ENCODE data around the gene CEP97.
A peak's percentile ranks its signal among the peaks of the same experiment; 100 is the strongest.
"Not testable (repeated sequence)": the region's sequence is repeated elsewhere in the genome, so short reads cannot be mapped to it uniquely, and the experiment has no call there.

Gene CEP97

DNA sequence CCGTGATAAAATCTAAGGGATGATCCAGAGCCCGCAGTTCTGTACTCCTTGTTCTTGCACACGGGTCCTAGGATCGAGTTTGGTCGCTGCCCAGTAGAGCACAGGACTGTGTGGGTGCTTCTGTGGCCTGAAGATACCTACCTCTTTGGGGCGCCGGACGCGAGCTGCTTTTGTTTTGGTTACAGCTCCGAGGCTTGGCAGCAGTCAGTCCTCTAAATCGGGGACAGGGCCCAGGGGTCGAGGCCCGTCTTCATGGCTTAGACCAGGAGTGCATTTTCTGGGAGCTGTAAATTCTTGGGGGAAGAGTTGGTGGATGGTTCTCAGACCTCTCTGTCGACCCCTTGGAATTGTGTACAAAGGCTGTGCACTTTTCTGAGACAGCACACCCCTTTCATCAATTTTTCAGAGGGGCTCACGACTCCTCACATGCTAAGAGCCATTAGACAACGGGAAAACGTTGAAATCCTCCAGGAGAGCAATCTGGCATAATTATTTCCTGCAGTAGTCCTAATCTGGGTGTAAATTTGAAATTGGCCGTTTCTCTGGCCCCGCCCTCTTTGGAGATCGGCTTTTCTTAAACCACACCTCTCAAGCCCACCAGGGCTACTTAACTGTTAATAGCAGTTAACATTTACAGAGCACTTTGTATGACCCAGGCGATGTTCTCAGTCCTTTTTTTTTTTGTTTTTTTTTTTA, 928 bp downstream of the CEP97 start:
- ChIA-PET POLR2A (interaction anchor here (1.3 kb wide), 1 partner anchor 39 kb away, joined by 7 read pairs; the partner anchor contains the start of gene RPL24), CTCF (interaction anchor here (0.9 to 1.6 kb wide), 3 partner anchors 17 to 500 kb away, joined by 3 to 12 read pairs (median 3); no protein-coding TSS in a partner anchor)
- TF ChIP-seq, protein P1, sequence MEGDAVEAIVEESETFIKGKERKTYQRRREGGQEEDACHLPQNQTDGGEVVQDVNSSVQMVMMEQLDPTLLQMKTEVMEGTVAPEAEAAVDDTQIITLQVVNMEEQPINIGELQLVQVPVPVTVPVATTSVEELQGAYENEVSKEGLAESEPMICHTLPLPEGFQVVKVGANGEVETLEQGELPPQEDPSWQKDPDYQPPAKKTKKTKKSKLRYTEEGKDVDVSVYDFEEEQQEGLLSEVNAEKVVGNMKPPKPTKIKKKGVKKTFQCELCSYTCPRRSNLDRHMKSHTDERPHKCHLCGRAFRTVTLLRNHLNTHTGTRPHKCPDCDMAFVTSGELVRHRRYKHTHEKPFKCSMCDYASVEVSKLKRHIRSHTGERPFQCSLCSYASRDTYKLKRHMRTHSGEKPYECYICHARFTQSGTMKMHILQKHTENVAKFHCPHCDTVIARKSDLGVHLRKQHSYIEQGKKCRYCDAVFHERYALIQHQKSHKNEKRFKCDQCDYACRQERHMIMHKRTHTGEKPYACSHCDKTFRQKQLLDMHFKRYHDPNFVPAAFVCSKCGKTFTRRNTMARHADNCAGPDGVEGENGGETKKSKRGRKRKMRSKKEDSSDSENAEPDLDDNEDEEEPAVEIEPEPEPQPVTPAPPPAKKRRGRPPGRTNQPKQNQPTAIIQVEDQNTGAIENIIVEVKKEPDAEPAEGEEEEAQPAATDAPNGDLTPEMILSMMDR (IDR thresholded peaks at IDR 0.05; ENCODE audit: insufficient read depth, low read length, missing control alignments): no peak
- peak overlapping the region; percentile 65 for H3K4me3 ChIP-seq (ENCODE audit: low read depth, low read length)
- no peak for DNase-seq (ENCODE audit: low read depth, low spot score)

DNA sequence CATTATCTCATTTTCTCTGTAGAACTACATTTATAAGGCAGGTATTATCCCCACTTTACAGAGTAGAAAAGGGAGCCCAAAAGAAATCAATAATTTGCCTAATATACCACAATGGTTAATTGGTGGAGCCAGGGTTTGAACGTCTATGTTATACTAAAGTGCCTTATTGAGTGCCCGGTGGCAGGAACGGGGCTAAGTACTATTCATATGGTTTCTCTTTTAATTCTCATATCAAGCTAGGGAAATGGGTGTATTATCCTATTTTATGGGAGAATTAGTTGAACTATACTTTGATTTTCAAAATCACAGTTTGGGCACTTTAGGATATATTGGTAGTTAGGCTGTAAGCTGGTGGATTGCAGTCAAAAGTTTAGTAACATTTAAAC, 1.5 kb downstream of the CEP97 start:
- CTCF ChIA-PET: interaction anchor here (0.9 kb wide), 1 partner anchor 500 kb away, joined by 3 read pairs; no protein-coding TSS in a partner anchor
- peak overlapping the region; percentile 65 for H3K4me3 ChIP-seq (ENCODE audit: low read depth, low read length)
- no peak for DNase-seq (ENCODE audit: low read depth, low spot score)
- POLR2A ChIA-PET: no interaction called here
- TF ChIP-seq, protein P1 (IDR thresholded peaks at IDR 0.05; ENCODE audit: insufficient read depth, low read length, missing control alignments): no peak

DNA sequence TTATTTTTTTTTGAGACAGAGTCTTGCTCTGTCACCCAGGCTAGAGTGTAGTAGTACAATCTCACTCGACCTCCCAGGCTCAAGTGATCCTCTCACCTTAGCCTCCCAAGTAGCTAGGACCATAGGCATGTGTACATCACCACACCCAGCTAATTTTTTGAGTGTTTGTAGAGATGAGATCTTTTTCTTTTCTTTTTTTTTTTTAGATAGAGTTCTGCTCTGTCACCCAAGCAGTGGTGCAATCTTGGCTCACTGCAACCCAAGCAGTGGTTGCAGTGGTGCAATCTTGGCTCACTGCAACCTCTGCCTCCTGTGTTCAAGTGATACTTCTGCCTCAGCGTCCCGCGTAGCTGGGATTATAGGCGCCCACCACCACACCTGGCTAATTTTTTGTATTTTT, 5.2 kb downstream of the CEP97 start:
- no peak overlapping the region for H3K4me3 ChIP-seq (ENCODE audit: low read depth, low read length)
- TF ChIP-seq, protein P1 (IDR thresholded peaks at IDR 0.05; ENCODE audit: insufficient read depth, low read length, missing control alignments): no peak
- ChIA-PET POLR2A (no interaction called here), CTCF (no interaction called here)
- DNase-seq (ENCODE audit: low read depth, low spot score): no peak

DNA sequence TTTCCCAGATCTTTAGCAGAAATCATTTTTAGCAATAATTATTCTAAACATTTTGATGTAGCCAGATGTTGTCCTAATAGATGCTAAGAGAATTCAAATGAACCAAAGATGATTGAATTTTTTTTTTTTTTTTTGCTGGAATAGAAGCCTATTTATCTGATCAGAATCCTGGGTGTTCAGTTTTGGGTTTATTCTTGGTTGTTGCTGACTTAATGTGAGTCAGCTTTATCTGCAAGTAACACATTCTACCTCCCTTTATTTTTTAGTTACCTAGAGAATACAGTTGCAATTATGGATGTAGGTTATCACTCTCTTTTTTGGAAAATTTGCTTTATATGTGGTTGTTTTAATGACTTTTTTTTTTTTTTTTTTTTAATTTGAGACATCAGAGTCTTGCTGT, 6.4 kb downstream of the CEP97 start:
- POLR2A ChIA-PET: no interaction called here

DNA sequence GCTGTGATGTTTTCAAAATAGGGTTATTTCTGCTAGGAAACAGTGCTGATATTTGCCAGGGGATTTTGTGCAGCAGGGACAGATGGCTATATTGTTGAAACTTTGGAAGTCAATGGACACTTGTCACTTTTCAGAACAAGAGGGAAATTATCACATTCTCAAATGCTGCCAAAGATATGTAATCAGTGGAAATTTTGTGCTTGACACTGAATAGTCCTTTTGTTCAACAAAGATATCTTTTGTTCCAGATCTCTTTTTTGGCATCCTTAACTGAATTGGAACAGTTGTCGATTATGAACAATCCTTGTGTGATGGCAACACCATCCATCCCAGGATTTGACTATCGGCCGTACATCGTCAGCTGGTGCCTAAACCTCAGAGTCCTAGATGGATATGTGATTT, 7.8 kb downstream of the CEP97 start:
- POLR2A ChIA-PET: no interaction called here
- H3K4me3 ChIP-seq (ENCODE audit: low read depth, low read length): no peak overlapping the region
- TF ChIP-seq, protein P1 (IDR thresholded peaks at IDR 0.05; ENCODE audit: insufficient read depth, low read length, missing control alignments): no peak
- CTCF ChIA-PET: interaction anchor here (1.2 kb wide), 1 partner anchor 25 kb away, joined by 3 read pairs; no protein-coding TSS in a partner anchor
- DNase-seq (ENCODE audit: low read depth, low spot score): no peak

More for the DNA sequence above, 6.4 kb downstream of the CEP97 start:
- TF ChIP-seq, protein P1 (IDR thresholded peaks at IDR 0.05; ENCODE audit: insufficient read depth, low read length, missing control alignments): no peak
- no peak for DNase-seq (ENCODE audit: low read depth, low spot score)
- CTCF ChIA-PET: no interaction called here
- no peak overlapping the region for H3K4me3 ChIP-seq (ENCODE audit: low read depth, low read length)

DNA sequence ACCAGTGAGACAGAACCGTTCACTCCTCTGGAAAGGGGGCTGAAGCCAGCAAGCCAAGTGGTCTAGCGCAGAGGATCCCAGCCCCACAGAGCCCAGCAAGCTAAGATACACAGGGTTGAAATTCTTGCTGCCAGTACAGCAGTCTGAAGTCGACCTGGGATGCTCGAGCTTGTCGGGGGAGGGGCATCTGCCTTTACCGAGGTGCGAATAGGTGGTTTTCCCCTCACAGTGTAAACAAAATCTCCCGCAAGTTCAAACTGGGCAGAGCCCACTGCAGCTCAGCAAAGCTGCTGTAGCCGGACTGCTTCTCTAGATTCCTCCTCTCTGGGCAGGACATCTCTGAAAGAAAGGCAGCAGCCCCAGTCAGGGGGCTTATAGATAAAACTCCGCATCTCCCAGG, 11.4 kb downstream of the CEP97 start:
- no peak overlapping the region for H3K4me3 ChIP-seq (ENCODE audit: low read depth, low read length)
- CTCF ChIA-PET: no interaction called here
- POLR2A ChIA-PET: no interaction called here
- TF ChIP-seq, protein P1 (IDR thresholded peaks at IDR 0.05; ENCODE audit: insufficient read depth, low read length, missing control alignments): no peak
- no peak for DNase-seq (ENCODE audit: low read depth, low spot score)

DNA sequence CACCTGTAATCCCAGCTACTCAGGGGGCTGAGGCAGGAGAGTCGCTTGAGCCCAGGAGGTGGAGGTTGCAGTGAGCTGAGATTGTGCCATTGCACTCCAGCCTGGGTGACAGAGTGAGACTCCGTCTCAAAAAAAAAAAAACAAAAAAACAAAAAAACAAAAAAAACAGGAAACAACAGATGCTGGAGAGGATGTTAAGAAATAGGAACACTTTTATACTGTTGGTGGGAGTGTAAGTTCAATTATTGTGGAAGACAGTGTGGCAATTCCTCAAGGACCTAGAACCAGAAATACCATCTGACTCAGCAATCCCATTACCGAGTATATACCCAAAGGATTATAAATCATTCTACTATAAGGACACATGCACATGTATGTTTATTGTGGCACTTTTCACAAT, 17.5 kb downstream of the CEP97 start:
- H3K4me3 ChIP-seq (ENCODE audit: low read depth, low read length); POLR2A ChIA-PET; DNase-seq (ENCODE audit: low read depth, low spot score): not testable (repeated sequence)
- CTCF ChIA-PET: interaction anchor here (1.0 kb wide), 1 partner anchor 22 kb away, joined by 3 read pairs; no protein-coding TSS in a partner anchor
